Measurements from ENCODE around the gene TPST2. TPM values are rescaled to one million over a fixed set of nuclear protein-coding genes. Genes with fewer than 3 reads are reported as not detected.

Gene TPST2
- total RNA-seq, 1 donor from 2014 or later, result 10.7 TPM

GRCh38 chr22:26592421-26592891, 2.5 kb upstream of the TPST2 start:
- TF ChIP-seq CTCF (conservative IDR thresholded peaks at IDR 0.05), result no peak
- H3K9me3 Mint-ChIP-seq, result no peaks in the 10 kb centered on the region
- no peaks in the 10 kb centered on the region for H3K4me1 Mint-ChIP-seq
- peak overlapping the region; percentile 19 for H3K27ac Mint-ChIP-seq (ENCODE audit: unreplicated experiment)
- H3K4me3 Mint-ChIP-seq, result peak overlapping the region; percentile 35
- no peak for DNase-seq (ENCODE audit: low read depth, low spot score)
- peaks cover 41% of the 10 kb centered on the region for H3K27me3 Mint-ChIP-seq (ENCODE audit: low read depth)
- H3K36me3 Mint-ChIP-seq (ENCODE audit: low read depth), result no peaks in the 10 kb centered on the region

- no peak for DNase-seq (ENCODE audit: low read depth, low spot score)
- H3K27ac Mint-ChIP-seq (ENCODE audit: unreplicated experiment), result peak overlapping the region; percentile 57
- no peaks in the 10 kb centered on the region for H3K36me3 Mint-ChIP-seq (ENCODE audit: low read depth)
- no peaks in the 10 kb centered on the region for H3K9me3 Mint-ChIP-seq
- TF ChIP-seq CTCF (conservative IDR thresholded peaks at IDR 0.05), result no peak
- peak overlapping the region; percentile 86 for H3K4me3 Mint-ChIP-seq
- H3K4me1 Mint-ChIP-seq, result no peaks in the 10 kb centered on the region
- H3K27me3 Mint-ChIP-seq (ENCODE audit: low read depth), result peaks cover 26% of the 10 kb centered on the region
Measured at GRCh38 chr22:26589367-26589844, 526 bp downstream of the TPST2 start.

GRCh38 chr22:26588729-26589366, 1.1 kb downstream of the TPST2 start:
- H3K27ac Mint-ChIP-seq (ENCODE audit: unreplicated experiment), result peak overlapping the region; percentile 57
- peak overlapping the region; percentile 86 for H3K4me3 Mint-ChIP-seq
- TF ChIP-seq CTCF (conservative IDR thresholded peaks at IDR 0.05), result no peak
- peaks cover 21% of the 10 kb centered on the region for H3K27me3 Mint-ChIP-seq (ENCODE audit: low read depth)
- H3K4me1 Mint-ChIP-seq, result no peaks in the 10 kb centered on the region
- no peaks in the 10 kb centered on the region for H3K9me3 Mint-ChIP-seq
- DNase-seq (ENCODE audit: low read depth, low spot score), result no peak
- H3K36me3 Mint-ChIP-seq (ENCODE audit: low read depth), result no peaks in the 10 kb centered on the region

DNA sequence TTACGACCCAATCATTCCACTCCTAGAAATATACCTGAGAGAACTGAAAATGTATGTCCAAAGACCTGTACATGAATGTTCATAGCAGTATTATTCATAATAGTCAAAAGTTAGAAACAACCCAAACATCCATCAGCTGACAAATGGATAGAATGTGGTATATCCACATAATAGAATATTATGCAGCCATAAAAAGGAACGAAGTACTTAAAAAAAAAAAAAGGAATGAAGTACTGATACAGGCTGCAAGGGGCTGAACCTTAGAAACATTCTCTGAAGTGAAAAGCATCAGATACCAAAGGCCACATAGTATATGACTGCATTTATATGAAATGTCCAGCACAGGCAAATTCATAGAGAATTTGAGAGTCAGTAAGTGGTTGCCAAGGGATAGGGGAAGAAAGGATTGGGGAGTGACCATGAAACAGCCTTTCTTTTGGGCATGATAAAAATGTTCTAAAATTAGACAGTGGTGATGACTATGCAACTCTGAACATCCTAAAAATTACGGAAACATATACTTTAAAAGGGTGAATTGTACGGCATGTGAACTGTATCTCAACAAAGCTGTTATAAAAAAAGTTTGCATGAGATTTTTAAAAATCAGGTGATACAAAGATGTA, 1.8 kb downstream of the TPST2 start:
- H3K9me3 Mint-ChIP-seq, result no peaks in the 10 kb centered on the region
- H3K4me1 Mint-ChIP-seq, result no peaks in the 10 kb centered on the region
- peaks cover 18% of the 10 kb centered on the region for H3K27me3 Mint-ChIP-seq (ENCODE audit: low read depth)
- peak overlapping the region; percentile 86 for H3K4me3 Mint-ChIP-seq
- no peak for DNase-seq (ENCODE audit: low read depth, low spot score)
- TF ChIP-seq CTCF (conservative IDR thresholded peaks at IDR 0.05), result no peak
- no peaks in the 10 kb centered on the region for H3K36me3 Mint-ChIP-seq (ENCODE audit: low read depth)
- H3K27ac Mint-ChIP-seq (ENCODE audit: unreplicated experiment), result no peak overlapping the region

- peaks cover 5% of the 10 kb centered on the region for H3K27me3 Mint-ChIP-seq (ENCODE audit: low read depth)
- H3K4me1 Mint-ChIP-seq, result no peaks in the 10 kb centered on the region
- no peak for DNase-seq (ENCODE audit: low read depth, low spot score)
- no peaks in the 10 kb centered on the region for H3K9me3 Mint-ChIP-seq
- no peaks in the 10 kb centered on the region for H3K36me3 Mint-ChIP-seq (ENCODE audit: low read depth)
- no peak overlapping the region for H3K27ac Mint-ChIP-seq (ENCODE audit: unreplicated experiment)
- peak overlapping the region; percentile 54 for H3K4me3 Mint-ChIP-seq
- no peak for TF ChIP-seq CTCF (conservative IDR thresholded peaks at IDR 0.05)
Measured at GRCh38 chr22:26586556-26587325, 3.2 kb downstream of the TPST2 start.
